GM18505 (cell line): ENCODE data around the gene MLKL.
"Not testable (repeated sequence)": the region's sequence is repeated elsewhere in the genome, so short reads cannot be mapped to it uniquely, and the experiment has no call there.

Source experiments
- ATAC-seq: cut with Tn5 transposase; IDR thresholded peaks from one replicate; pipeline ENCODE4 v1.9.1; 2021; ENCODE audit not compliant: unreplicated experiment
- POLR2A ChIP-seq: IDR thresholded peaks from 4 replicates; pipeline ENCODE4 v1.6.1; 2011; ENCODE audit warnings: borderline replicate concordance; ENCODE audit not compliant: insufficient read depth, insufficient read length; ENCODE audit errors: extremely low read depth

The MLKL gene

GRCh38 chr16:74666425-74667254 lies 34.0 kb downstream of the MLKL start, which contains the start of gene RFWD3:
Gene RFWD3, minus strand, starts transcription at chr16:74666877. Its CDS starts 5,428 bp downstream, at chr16:74661449.
- ATAC-seq, result peak; percentile 100
- TF ChIP-seq POLR2A, result peak; percentile 86

GRCh38 chr16:74666010-74666421 lies 34.6 kb downstream of the MLKL start:
- ATAC-seq, result no peak
- no peak for TF ChIP-seq POLR2A

GRCh38 chr16:74661064-74661463 lies 39.6 kb downstream of the MLKL start:
- no peak for TF ChIP-seq POLR2A
- no peak for ATAC-seq

- TF ChIP-seq POLR2A, result no peak
- no peak for ATAC-seq
Measured at GRCh38 chr16:74660383-74660782, 40.3 kb downstream of the MLKL start.

GRCh38 chr16:74659041-74659440 lies 41.6 kb downstream of the MLKL start:
- ATAC-seq, result no peak
- no peak for TF ChIP-seq POLR2A

- no peak for TF ChIP-seq POLR2A
- ATAC-seq, result no peak
Measured at GRCh38 chr16:74657870-74658642, 42.6 kb downstream of the MLKL start.

GRCh38 chr16:74654536-74655050 lies 46.1 kb downstream of the MLKL start:
- no peak for ATAC-seq
- no peak for TF ChIP-seq POLR2A

GRCh38 chr16:74652883-74653282 lies 47.8 kb downstream of the MLKL start:
- ATAC-seq, result not testable (repeated sequence)

- no peak for TF ChIP-seq POLR2A
- ATAC-seq, result no peak
Measured at GRCh38 chr16:74652249-74652648, 48.4 kb downstream of the MLKL start.

- ATAC-seq, result no peak
- no peak for TF ChIP-seq POLR2A
Measured at GRCh38 chr16:74651841-74652240, 48.8 kb downstream of the MLKL start.

GRCh38 chr16:74650966-74651567 lies 49.6 kb downstream of the MLKL start:
- ATAC-seq, result no peak
- no peak for TF ChIP-seq POLR2A

- ATAC-seq, result no peak
- TF ChIP-seq POLR2A, result no peak
Measured at GRCh38 chr16:74649839-74650504, 50.7 kb downstream of the MLKL start.

- no peak for TF ChIP-seq POLR2A
- ATAC-seq, result no peak
Measured at GRCh38 chr16:74641969-74642368, 58.7 kb downstream of the MLKL start.
